ENCODE data around the gene METTL25B. TPM values are rescaled to one million over a fixed set of nuclear protein-coding genes. Genes with fewer than 3 reads are reported as not detected.

Gene METTL25B
- total and polyA plus RNA-seq, 12 donors = 12.8 to 45.2 (median 15.6) TPM

DNA sequence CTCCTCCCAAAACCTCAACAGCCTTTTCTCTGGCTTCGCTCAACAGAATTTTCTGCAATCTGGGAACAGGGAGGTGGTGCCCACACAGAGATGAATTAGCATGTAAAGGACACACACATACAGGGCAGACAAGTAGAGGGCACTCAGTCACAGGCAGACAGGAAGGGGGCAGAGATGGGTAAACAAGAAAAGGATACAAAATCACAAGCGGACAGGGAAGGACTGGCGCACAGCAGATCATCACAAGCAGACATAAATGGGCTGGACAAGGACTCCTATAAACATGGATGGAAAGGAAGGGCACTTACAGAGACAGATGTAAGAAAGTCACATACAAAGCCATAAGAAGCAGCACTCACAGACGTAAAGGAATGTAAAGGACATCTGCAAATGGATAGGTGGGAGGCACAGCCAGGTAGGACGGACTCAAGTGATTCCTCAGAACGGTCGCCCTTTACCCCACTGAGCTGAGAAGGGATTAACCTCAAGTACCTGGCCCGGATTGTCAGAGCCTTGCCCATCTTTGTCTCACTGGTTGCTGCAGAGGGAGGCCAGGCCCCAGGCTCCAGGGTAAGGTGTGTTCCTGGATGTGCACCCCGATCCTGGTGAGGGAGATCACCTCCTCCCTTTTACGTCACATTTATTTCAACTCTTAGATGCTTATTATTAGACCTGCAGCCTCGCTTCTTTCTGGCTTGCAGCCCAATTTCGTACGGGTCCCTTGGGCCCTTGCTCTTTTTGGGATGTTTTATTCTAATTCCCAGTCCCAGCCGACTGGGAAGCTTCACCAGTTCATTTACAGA is 38.2 kb downstream of the METTL25B start:
- ATAC-seq (peak in 6 of 8 donors; percentile 5 to 30 (median 16)), DNase-seq (peak in 1 of 2 donors; percentile 37)
- WGBS, 2 donors = 5 to 6% methylated on average over 14 of the region's 14 CpGs
- Histone ChIP-seq H3K27ac (peak overlapping the region; percentile 85 to 98 (median 94)), H3K9me3 (no peaks in the 10 kb centered on the region), H3K4me1 (peaks cover 12 to 45% (median 39%) of the 10 kb centered on the region in 9 donors), H3K36me3 (peaks cover 0 to 17% (median 0%) of the 10 kb centered on the region in 9 donors), H3K4me3 (peak overlapping the region; percentile 54 to 99 (median 92)), H3K27me3 (no peaks in the 10 kb centered on the region)
- TF ChIP-seq, protein P1, sequence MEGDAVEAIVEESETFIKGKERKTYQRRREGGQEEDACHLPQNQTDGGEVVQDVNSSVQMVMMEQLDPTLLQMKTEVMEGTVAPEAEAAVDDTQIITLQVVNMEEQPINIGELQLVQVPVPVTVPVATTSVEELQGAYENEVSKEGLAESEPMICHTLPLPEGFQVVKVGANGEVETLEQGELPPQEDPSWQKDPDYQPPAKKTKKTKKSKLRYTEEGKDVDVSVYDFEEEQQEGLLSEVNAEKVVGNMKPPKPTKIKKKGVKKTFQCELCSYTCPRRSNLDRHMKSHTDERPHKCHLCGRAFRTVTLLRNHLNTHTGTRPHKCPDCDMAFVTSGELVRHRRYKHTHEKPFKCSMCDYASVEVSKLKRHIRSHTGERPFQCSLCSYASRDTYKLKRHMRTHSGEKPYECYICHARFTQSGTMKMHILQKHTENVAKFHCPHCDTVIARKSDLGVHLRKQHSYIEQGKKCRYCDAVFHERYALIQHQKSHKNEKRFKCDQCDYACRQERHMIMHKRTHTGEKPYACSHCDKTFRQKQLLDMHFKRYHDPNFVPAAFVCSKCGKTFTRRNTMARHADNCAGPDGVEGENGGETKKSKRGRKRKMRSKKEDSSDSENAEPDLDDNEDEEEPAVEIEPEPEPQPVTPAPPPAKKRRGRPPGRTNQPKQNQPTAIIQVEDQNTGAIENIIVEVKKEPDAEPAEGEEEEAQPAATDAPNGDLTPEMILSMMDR (IDR thresholded peaks at IDR 0.05) = no peak
- intact Hi-C loops (cut with DNase I) = loop anchor here in 7 of 10 donors (1.0 to 5.0 kb wide), 9 partner anchors 14 to 89 kb away; partner anchors contain the start of genes ISG20L2 (in 7 of the 7), METTL25B (in 7 of the 7), HDGF (in 3 of the 7) and MRPL24 (in 2 of the 7)

DNA sequence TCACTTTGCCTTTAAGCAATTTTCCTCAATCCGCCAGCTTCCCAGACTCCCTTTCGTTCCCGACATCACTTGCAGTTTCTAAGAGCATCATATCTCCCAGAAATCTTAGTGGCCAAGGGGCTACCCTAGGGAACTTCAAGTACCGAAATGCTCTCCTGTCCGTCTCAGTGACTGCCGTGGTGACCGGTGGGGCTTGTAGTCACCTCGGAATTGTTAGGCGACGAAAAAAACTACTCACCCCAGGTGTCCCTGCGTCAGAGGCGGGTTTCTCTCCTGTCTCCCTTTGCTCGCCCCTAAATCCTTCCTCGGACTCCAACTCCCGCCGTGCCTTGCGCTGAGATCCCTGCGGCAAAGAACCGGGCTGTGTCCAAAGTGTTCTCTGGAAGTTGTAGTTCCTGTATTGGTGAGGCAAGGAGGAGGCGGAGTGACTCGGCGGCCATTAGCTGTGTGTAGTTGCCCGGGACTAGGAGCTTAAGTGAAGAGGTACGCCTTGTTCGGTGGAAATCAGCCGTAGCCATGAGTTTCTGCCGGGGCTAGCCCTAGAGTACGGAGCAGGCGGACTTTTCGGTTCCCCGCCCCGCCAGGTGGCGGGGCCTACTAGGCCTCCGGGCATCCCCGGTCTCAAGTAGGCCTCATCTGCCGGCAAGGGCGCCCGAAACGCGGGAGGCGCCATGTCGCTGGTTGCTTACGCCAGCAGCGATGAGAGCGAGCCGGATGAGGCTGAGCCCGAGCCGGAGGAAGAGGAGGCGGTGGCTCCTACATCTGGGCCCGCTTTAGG is 39.0 kb downstream of the METTL25B start, which contains the start of gene PRCC:
TSS of gene PRCC (plus strand) at position 435 of the 778 bp plus-strand sequence. CDS start at position 672, 237 bp downstream.
- DNase-seq = peak; percentile 94 to 99
- TF ChIP-seq, protein P1 (IDR thresholded peaks at IDR 0.05) = no peak
- WGBS, 2 donors = 0 to 1% methylated on average over 49 to 50 of the region's 50 CpGs
- intact Hi-C loops (cut with DNase I) = loop anchor here in 7 of 10 donors (1.0 to 5.0 kb wide), 7 partner anchors 14 to 90 kb away; partner anchors contain the start of genes ISG20L2 (in 7 of the 7), METTL25B (in 7 of the 7), MRPL24 (in 2 of the 7) and HDGF (in 1 of the 7)
- H3K27ac ChIP-seq = peak within 1 kb of the TSS; percentile 90 to 98 (median 96)
- peak; percentile 96 to 98 (median 97) for ATAC-seq
- H3K4me1 ChIP-seq = peaks cover 12 to 53% (median 45%) of the 10 kb centered on the region in 9 donors
- H3K4me3 ChIP-seq = peak within 1 kb of the TSS; percentile 73 to 99 (median 95)
- no peaks in the 10 kb centered on the region for H3K27me3 ChIP-seq
- no peaks in the 10 kb centered on the region for H3K9me3 ChIP-seq
- peaks cover 0 to 25% (median 0%) of the 10 kb centered on the region in 9 donors for H3K36me3 ChIP-seq

DNA sequence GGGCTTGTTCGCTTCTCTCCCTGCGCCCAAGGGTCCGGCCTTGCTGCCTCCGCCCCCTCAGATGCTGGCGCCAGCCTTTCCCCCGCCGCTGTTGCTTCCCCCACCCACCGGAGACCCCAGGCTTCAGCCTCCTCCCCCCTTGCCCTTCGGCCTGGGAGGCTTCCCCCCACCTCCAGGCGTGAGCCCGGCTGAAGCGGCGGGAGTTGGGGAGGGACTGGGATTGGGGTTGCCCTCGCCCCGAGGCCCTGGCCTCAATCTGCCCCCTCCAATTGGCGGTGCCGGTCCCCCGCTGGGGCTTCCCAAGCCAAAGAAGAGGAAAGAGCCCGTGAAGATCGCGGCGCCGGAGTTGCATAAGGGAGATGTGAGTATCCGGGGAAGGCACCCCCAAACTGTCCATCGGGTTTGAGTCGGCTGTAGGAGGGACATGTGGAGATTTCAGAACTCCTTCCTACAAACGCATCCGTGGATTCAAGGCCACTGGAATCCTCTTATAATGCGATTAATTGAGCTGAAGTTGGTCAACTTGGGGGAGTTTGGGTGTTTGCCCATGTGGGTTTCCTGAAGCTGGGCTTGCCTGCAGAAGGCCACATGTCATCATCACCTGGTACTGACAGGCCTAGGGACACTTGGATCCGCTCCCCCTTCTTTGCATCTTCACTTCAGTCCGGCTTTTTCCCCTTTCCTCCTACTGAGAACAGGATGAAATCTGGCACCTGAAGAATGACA is 39.8 kb downstream of the METTL25B start:
- Histone ChIP-seq H3K27ac (peak overlapping the region; percentile 75 to 98 (median 96)), H3K4me1 (peaks cover 13 to 60% (median 53%) of the 10 kb centered on the region in 9 donors), H3K4me3 (peak overlapping the region; percentile 73 to 99 (median 95)), H3K27me3 (no peaks in the 10 kb centered on the region), H3K9me3 (no peaks in the 10 kb centered on the region), H3K36me3 (peaks cover 0 to 30% (median 0%) of the 10 kb centered on the region in 9 donors)
- ATAC-seq (peak; percentile 1 to 40 (median 13)), DNase-seq (peak; percentile 40 to 45)
- TF ChIP-seq, protein P1 (IDR thresholded peaks at IDR 0.05) = no peak
- 0% methylated on average over 31 of the region's 31 CpGs for WGBS, 2 donors
- intact Hi-C loops (cut with DNase I) = loop anchor here in 7 of 10 donors (1.0 to 5.0 kb wide), 7 partner anchors 15 to 91 kb away; partner anchors contain the start of genes ISG20L2 (in 7 of the 7), METTL25B (in 7 of the 7), MRPL24 (in 2 of the 7) and HDGF (in 1 of the 7)
